ENCODE measurements around the gene NCOA6.

GRCh38 chr20:34791289-34792020 lies 34.0 kb downstream of the NCOA6 start:
- TF ChIP-seq CTCF (conservative IDR thresholded peaks at IDR 0.05; ENCODE audit: low read depth, low read length) (no peak), EZH2 (IDR thresholded peaks at IDR 0.05; ENCODE audit: low read length, unreplicated experiment) (no peak)

Measured in PC-3 (cell line).